ENCODE data around the gene TRERF1.

The TRERF1 gene

GRCh38 chr6:42434237-42434636 lies 17.5 kb downstream of the TRERF1 start:
- TF ChIP-seq CTCF (IDR thresholded peaks at IDR 0.05), result no peak

- no peak for TF ChIP-seq CTCF (IDR thresholded peaks at IDR 0.05)
These were observed 18.3 kb downstream of the TRERF1 start for GRCh38 chr6:42433409-42433808.

GRCh38 chr6:42431877-42432276 lies 19.8 kb downstream of the TRERF1 start:
- TF ChIP-seq CTCF (IDR thresholded peaks at IDR 0.05), result no peak

- no peak for TF ChIP-seq CTCF (IDR thresholded peaks at IDR 0.05)
These were observed 20.4 kb downstream of the TRERF1 start for GRCh38 chr6:42431356-42431755.

- TF ChIP-seq CTCF (IDR thresholded peaks at IDR 0.05), result no peak
These were observed 21.9 kb downstream of the TRERF1 start for GRCh38 chr6:42429836-42430235.

GRCh38 chr6:42429042-42429585 lies 22.6 kb downstream of the TRERF1 start:
- TF ChIP-seq CTCF (IDR thresholded peaks at IDR 0.05), result no peak

GRCh38 chr6:42428326-42429041 lies 23.2 kb downstream of the TRERF1 start:
- no peak for TF ChIP-seq CTCF (IDR thresholded peaks at IDR 0.05)
